Chondrocyte (in vitro differentiated cells): Measurements from ENCODE around the gene DNAH9. TPM values are rescaled to one million over a fixed set of nuclear protein-coding genes. Genes with fewer than 3 reads are reported as not detected.
A peak's percentile ranks its signal among the peaks of the same experiment; 100 is the strongest.

Source experiments
- DNase-seq: peaks from one replicate; pipeline ENCODE4 v3.0.0; 2021; ENCODE audit warnings: mixed read lengths, low spot score
- H3K27ac Mint-ChIP-seq: one replicate; pipeline ENCODE4 v1.8.0; 2021; ENCODE audit warnings: mild to moderate bottlenecking, moderate library complexity, mixed read lengths; ENCODE audit not compliant: unreplicated experiment
- H3K27me3 Mint-ChIP-seq: 2 replicates; pipeline ENCODE4 v1.8.0; 2021; ENCODE audit warnings: low read depth, mixed read lengths
- H3K36me3 Mint-ChIP-seq: 2 replicates; pipeline ENCODE4 v1.8.0; 2021; ENCODE audit warnings: low read depth, mixed read lengths
- H3K4me1 Mint-ChIP-seq: 2 replicates; pipeline ENCODE4 v1.8.0; 2021; ENCODE audit warnings: low read depth, mild to moderate bottlenecking, mixed read lengths
- H3K4me3 Mint-ChIP-seq: one replicate; pipeline ENCODE4 v1.8.0; 2021; ENCODE audit warnings: mild to moderate bottlenecking, moderate library complexity, mixed read lengths; ENCODE audit not compliant: unreplicated experiment
- H3K9me3 Mint-ChIP-seq: 2 replicates; pipeline ENCODE4 v1.8.0; 2021; ENCODE audit warnings: low read depth, mixed read lengths
- total RNA-seq: library from RNA; stranded (reverse); gene quantifications from 3 replicates; pipeline ENCODE4 v1.2.1, GENCODE V29; 2021
- TF ChIP-seq, protein P1 (sequence below): fragments of 200-600 bp; sonication (generic); IDR thresholded peaks from 2 replicates; pipeline ENCODE4 v1.5.0; 2021; ENCODE audit warnings: antibody characterized with exemption, mild to moderate bottlenecking, moderate library complexity

DNAH9 gene
- total RNA-seq, 1 donor from 2014 or later: 0.37 TPM

DNA sequence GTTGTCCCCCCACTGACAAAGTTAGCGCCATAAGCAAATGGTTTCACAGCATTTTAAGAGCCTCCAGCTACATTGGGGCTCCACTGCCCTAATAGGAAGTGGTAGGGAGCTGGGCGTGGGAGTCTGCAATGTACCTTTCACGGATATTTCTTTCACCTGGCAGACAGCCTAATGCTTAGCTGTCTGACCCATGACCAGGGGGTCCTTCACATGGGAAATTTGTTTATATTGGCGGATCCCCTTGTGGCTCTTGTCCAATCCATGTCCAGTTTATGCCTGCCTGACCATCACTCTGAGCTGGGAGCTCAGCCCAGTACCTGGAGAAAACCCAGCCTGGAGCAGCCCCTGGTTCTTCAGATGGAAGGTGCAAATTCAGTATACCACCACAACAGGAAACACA lies 254.0 kb downstream of the DNAH9 start:
- no peak for DNase-seq
- TF ChIP-seq, protein P1, sequence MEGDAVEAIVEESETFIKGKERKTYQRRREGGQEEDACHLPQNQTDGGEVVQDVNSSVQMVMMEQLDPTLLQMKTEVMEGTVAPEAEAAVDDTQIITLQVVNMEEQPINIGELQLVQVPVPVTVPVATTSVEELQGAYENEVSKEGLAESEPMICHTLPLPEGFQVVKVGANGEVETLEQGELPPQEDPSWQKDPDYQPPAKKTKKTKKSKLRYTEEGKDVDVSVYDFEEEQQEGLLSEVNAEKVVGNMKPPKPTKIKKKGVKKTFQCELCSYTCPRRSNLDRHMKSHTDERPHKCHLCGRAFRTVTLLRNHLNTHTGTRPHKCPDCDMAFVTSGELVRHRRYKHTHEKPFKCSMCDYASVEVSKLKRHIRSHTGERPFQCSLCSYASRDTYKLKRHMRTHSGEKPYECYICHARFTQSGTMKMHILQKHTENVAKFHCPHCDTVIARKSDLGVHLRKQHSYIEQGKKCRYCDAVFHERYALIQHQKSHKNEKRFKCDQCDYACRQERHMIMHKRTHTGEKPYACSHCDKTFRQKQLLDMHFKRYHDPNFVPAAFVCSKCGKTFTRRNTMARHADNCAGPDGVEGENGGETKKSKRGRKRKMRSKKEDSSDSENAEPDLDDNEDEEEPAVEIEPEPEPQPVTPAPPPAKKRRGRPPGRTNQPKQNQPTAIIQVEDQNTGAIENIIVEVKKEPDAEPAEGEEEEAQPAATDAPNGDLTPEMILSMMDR: no peak
- no peak overlapping the region for H3K4me3 Mint-ChIP-seq
- H3K27ac Mint-ChIP-seq: no peak overlapping the region
- H3K36me3 Mint-ChIP-seq: no peaks in the 10 kb centered on the region
- no peaks in the 10 kb centered on the region for H3K9me3 Mint-ChIP-seq
- peaks cover 2% of the 10 kb centered on the region for H3K27me3 Mint-ChIP-seq
- peaks cover 12% of the 10 kb centered on the region for H3K4me1 Mint-ChIP-seq

DNA sequence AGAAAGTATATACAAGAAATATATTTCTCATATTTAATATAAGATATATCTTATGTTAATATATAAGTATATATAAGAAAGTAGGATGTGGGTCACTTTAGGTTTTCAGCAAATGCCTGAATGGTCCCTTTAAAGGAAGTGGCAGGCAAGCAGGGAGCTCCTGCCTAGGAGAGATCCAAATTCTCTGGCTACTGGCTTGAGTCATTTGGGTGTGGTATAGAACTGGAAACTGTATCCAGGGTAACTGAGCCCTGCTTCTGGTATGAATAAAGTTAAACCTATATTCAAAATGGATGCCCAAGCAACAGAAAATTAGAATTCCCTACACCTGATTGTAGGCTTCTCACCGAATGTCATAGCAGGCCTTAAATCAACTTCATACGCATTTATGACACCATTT lies 254.6 kb downstream of the DNAH9 start:
- Mint-ChIP-seq H3K36me3 (no peaks in the 10 kb centered on the region), H3K4me3 (no peak overlapping the region), H3K9me3 (no peaks in the 10 kb centered on the region), H3K27me3 (no peaks in the 10 kb centered on the region), H3K4me1 (peaks cover 12% of the 10 kb centered on the region), H3K27ac (peak overlapping the region; percentile 62)
- TF ChIP-seq, protein P1: no peak
- DNase-seq: no peak

DNA sequence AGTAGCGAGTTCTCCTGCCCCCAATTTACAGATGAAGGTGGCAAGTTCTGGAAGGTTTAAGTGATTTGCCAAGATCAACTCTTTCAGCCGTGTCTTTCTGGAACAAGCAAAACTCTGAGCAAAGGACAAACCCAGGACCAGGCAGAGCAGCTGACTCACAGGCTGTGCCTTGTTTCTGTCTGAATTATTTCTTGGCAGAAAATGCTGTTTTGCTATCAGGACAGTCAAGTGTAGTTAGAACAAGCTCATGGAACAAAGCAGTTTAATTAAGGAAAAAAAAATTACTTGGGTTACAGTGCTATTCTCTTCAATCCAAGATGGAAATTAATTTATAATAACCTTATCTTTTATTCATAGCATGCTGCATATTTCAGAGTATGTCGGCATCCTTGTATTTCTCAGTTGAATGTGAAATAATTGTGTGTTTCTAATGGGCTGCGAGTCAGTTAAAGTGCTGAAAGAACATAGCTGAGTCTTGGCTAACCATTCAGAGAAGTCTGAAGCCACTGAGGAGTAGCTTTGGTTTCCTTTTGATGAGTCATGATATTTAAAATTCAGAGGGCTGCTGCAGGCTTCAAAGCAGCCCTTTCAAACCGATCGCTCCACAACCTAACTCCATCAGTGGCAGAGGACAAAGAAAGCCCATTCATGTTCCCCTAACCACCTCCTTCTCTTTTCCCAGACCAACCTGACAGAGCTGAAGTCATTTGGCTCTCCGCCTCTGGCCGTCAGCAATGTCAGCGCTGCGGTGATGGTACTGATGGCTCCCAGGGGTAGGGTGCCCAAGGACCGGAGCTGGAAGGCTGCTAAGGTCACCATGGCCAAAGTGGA lies 255.3 kb downstream of the DNAH9 start:
- Mint-ChIP-seq H3K27me3 (no peaks in the 10 kb centered on the region), H3K4me1 (peaks cover 12% of the 10 kb centered on the region), H3K36me3 (no peaks in the 10 kb centered on the region), H3K27ac (peak overlapping the region; percentile 62), H3K9me3 (no peaks in the 10 kb centered on the region), H3K4me3 (no peak overlapping the region)
- TF ChIP-seq, protein P1: no peak
- DNase-seq: no peak

DNA sequence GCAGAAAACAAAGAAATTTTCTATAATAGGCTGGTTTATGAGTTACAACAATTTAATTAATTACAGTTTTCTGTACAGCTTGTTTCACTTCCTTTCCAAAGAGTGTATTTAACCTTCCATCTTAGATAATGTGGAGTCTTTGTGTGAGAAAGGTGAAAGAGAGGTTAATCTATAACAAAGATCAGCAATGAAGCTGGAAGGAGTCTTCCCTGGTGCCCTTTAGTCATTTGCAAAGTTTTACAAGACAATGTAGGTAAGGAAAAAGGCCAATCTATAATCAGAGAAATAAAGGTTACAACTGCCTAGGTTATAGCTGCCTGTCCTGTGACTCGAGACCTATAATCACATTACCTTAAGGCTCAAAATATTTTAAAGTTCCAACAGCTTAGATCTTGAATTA lies 257.0 kb downstream of the DNAH9 start:
- H3K36me3 Mint-ChIP-seq: no peaks in the 10 kb centered on the region
- peaks cover 12% of the 10 kb centered on the region for H3K4me1 Mint-ChIP-seq
- no peak overlapping the region for H3K27ac Mint-ChIP-seq
- no peaks in the 10 kb centered on the region for H3K27me3 Mint-ChIP-seq
- H3K4me3 Mint-ChIP-seq: no peak overlapping the region
- no peak for DNase-seq
- TF ChIP-seq, protein P1: no peak
- no peaks in the 10 kb centered on the region for H3K9me3 Mint-ChIP-seq

DNA sequence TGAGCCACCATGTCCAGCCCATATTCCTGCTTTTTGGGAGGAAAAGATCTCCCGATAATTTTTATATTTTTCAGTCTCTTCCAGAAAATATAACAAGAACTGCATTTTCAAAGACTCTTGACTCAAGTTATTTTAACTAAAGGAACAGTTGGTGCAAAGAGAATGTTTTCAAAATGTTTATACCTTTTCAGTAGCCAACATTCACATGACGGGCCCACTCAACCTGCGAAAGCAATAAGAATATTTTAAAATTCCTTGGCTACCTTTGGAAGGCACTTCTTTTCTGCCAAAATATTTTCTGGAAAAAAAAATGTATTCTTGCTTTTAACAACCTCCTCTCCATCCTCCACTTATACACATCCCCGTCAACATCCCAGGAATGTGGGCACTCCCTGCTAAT lies 258.7 kb downstream of the DNAH9 start:
- TF ChIP-seq, protein P1: no peak
- no peak overlapping the region for H3K27ac Mint-ChIP-seq
- DNase-seq: no peak
- peaks cover 12% of the 10 kb centered on the region for H3K4me1 Mint-ChIP-seq
- H3K4me3 Mint-ChIP-seq: no peak overlapping the region
- H3K36me3 Mint-ChIP-seq: no peaks in the 10 kb centered on the region
- no peaks in the 10 kb centered on the region for H3K9me3 Mint-ChIP-seq
- H3K27me3 Mint-ChIP-seq: no peaks in the 10 kb centered on the region
